ENCODE results near the gene ADD3. TPM values are rescaled to one million over a fixed set of nuclear protein-coding genes. Genes with fewer than 3 reads are reported as not detected.

ADD3 gene
- total RNA-seq, 1 experiment from 2014 or later = 32.4 TPM

DNA sequence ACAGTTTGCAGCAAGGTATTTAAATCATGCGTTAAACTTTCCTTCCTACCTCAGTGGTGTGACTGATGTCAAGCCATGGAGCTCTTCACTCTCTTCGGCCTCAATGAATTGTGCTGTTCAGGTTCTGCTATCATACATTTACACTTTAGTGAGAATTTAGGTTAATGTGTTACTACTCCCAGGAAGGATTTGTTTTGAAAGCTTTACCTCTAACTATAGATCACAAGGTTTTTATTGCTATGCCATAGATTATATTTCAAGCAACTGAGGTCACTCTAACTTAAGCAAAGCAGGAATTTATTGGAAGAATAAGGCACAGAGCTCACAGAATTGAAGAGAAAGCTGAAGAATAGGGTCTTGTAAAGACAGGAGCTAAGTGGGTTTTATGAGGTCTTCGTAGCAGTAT, 11.0 kb upstream of the ADD3 start:
- POLR2A ChIA-PET = no interaction called here
- TF ChIP-seq SIN3A (IDR thresholded peaks at IDR 0.05; ENCODE audit: borderline replicate concordance, insufficient read depth, low read depth, low read length) = no peak
- no peak for TF ChIP-seq POLR2AphosphoS5 (IDR thresholded peaks at IDR 0.05; ENCODE audit: low read depth, low read length)
- TF ChIP-seq, protein P1, sequence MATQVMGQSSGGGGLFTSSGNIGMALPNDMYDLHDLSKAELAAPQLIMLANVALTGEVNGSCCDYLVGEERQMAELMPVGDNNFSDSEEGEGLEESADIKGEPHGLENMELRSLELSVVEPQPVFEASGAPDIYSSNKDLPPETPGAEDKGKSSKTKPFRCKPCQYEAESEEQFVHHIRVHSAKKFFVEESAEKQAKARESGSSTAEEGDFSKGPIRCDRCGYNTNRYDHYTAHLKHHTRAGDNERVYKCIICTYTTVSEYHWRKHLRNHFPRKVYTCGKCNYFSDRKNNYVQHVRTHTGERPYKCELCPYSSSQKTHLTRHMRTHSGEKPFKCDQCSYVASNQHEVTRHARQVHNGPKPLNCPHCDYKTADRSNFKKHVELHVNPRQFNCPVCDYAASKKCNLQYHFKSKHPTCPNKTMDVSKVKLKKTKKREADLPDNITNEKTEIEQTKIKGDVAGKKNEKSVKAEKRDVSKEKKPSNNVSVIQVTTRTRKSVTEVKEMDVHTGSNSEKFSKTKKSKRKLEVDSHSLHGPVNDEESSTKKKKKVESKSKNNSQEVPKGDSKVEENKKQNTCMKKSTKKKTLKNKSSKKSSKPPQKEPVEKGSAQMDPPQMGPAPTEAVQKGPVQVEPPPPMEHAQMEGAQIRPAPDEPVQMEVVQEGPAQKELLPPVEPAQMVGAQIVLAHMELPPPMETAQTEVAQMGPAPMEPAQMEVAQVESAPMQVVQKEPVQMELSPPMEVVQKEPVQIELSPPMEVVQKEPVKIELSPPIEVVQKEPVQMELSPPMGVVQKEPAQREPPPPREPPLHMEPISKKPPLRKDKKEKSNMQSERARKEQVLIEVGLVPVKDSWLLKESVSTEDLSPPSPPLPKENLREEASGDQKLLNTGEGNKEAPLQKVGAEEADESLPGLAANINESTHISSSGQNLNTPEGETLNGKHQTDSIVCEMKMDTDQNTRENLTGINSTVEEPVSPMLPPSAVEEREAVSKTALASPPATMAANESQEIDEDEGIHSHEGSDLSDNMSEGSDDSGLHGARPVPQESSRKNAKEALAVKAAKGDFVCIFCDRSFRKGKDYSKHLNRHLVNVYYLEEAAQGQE (IDR thresholded peaks at IDR 0.05; ENCODE audit: insufficient read depth in 1 of 2, low read depth in 2 of 2, low read length in 1 of 2) = no peak
- TF ChIP-seq, protein P2, sequence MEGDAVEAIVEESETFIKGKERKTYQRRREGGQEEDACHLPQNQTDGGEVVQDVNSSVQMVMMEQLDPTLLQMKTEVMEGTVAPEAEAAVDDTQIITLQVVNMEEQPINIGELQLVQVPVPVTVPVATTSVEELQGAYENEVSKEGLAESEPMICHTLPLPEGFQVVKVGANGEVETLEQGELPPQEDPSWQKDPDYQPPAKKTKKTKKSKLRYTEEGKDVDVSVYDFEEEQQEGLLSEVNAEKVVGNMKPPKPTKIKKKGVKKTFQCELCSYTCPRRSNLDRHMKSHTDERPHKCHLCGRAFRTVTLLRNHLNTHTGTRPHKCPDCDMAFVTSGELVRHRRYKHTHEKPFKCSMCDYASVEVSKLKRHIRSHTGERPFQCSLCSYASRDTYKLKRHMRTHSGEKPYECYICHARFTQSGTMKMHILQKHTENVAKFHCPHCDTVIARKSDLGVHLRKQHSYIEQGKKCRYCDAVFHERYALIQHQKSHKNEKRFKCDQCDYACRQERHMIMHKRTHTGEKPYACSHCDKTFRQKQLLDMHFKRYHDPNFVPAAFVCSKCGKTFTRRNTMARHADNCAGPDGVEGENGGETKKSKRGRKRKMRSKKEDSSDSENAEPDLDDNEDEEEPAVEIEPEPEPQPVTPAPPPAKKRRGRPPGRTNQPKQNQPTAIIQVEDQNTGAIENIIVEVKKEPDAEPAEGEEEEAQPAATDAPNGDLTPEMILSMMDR (IDR thresholded peaks at IDR 0.05) = no peak
- no peak for TF ChIP-seq TCF7L2 (IDR thresholded peaks at IDR 0.05; ENCODE audit: low read depth, low read length)
- H3K4me3 ChIP-seq (ENCODE audit: low read depth in 2 of 2, low read length in 2 of 2) = no peak overlapping the region
- intact Hi-C loops (cut with micrococcal nuclease; ENCODE audit: unreplicated experiment) (no loop called here), in situ Hi-C loops (cut with HindIII; ENCODE audit: low pct_unique_long_range_greater_than_20kb, low sequenced_read_pairs) (no loop called here)
- no peaks in the 10 kb centered on the region for H3K9me3 ChIP-seq (ENCODE audit: control insufficient read depth, insufficient read depth, low read depth, low read length)
- ATAC-seq (no peak), DNase-seq (ENCODE audit: low read depth, low spot score) (no peak)
- H3K27ac ChIP-seq (ENCODE audit: low read length) = no peak overlapping the region
- H3K27me3 ChIP-seq (ENCODE audit: control insufficient read depth, insufficient read depth, low read length) = peaks cover 7% of the 10 kb centered on the region; the same call in 1 of the 2 replicates
- CTCF ChIA-PET = no interaction called here
- H3K4me1 ChIP-seq (ENCODE audit: control insufficient read depth, insufficient read depth, low read length) = no peaks in the 10 kb centered on the region
- no TSS peak for BruUV-seq (replicated peaks)
- no peaks in the 10 kb centered on the region for H3K36me3 ChIP-seq (ENCODE audit: control insufficient read depth, insufficient read depth, low read length)

DNA sequence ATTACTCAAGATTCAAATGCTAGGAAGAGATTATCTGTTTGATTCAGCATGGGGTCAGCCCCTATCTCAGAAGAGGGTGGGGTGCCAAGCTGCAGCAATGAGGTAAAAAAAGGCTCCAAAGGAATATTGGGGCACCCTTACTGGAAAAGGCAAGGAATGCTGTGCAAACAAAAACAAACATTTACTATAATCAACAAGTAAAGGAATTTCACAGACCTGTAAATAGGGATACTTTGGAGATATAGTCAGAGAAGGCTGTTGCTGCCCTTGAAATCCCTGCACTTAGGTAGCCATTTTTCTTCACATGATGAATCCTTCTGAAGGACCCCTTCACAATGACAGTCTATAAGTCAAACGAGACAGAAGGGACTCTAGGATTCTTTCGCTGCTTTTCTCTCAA, 10.6 kb upstream of the ADD3 start:
- BruUV-seq (replicated peaks) = no TSS peak
- H3K27ac ChIP-seq (ENCODE audit: low read length) = no peak overlapping the region
- no peaks in the 10 kb centered on the region for H3K9me3 ChIP-seq (ENCODE audit: control insufficient read depth, insufficient read depth, low read depth, low read length)
- intact Hi-C loops (cut with micrococcal nuclease; ENCODE audit: unreplicated experiment) = no loop called here
- CTCF ChIA-PET = no interaction called here
- DNase-seq (ENCODE audit: low read depth, low spot score) (no peak), ATAC-seq (no peak)
- H3K4me3 ChIP-seq (ENCODE audit: low read depth in 2 of 2, low read length in 2 of 2) = no peak overlapping the region
- TF ChIP-seq, protein P1 (IDR thresholded peaks at IDR 0.05; ENCODE audit: insufficient read depth in 1 of 2, low read depth in 2 of 2, low read length in 1 of 2) = no peak
- TF ChIP-seq POLR2AphosphoS5 (IDR thresholded peaks at IDR 0.05; ENCODE audit: low read depth, low read length) = no peak
- H3K27me3 ChIP-seq (ENCODE audit: control insufficient read depth, insufficient read depth, low read length) = peaks cover 7% of the 10 kb centered on the region; the same call in 1 of the 2 replicates
- POLR2A ChIA-PET = no interaction called here
- H3K36me3 ChIP-seq (ENCODE audit: control insufficient read depth, insufficient read depth, low read length) = no peaks in the 10 kb centered on the region
- H3K4me1 ChIP-seq (ENCODE audit: control insufficient read depth, insufficient read depth, low read length) = no peaks in the 10 kb centered on the region
- in situ Hi-C loops (cut with HindIII; ENCODE audit: low pct_unique_long_range_greater_than_20kb, low sequenced_read_pairs) = no loop called here

Data from Panc1 (cell line).